GM19397 (cell line): Measurements from ENCODE around the gene KRIT1.

ENCODE experiments used
- ATAC-seq: cut with Tn5 transposase; IDR thresholded peaks from one replicate; pipeline ENCODE4 v1.9.1; 2021; ENCODE audit warnings: mild to moderate bottlenecking, moderate library complexity; ENCODE audit not compliant: unreplicated experiment

Gene KRIT1

DNA sequence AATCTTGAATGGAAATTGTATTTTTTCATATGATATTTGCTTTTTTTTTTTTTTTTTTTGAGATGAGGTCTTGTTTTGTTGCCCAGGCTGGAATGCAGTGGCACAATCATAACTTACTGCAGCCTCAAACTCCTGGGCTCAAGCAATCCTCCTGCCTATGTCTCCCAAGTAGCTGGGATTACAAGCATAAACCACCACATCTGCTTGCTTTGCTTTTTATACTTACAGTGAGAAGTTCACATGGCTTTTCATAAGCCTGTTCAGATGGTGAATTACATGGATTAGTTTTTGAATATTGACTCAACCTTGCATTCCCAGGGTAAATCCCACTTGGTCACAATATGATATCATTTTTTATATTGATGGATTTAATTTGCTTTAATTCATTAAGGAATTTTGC lies 88.7 kb downstream of the KRIT1 start:
- ATAC-seq: no peak

DNA sequence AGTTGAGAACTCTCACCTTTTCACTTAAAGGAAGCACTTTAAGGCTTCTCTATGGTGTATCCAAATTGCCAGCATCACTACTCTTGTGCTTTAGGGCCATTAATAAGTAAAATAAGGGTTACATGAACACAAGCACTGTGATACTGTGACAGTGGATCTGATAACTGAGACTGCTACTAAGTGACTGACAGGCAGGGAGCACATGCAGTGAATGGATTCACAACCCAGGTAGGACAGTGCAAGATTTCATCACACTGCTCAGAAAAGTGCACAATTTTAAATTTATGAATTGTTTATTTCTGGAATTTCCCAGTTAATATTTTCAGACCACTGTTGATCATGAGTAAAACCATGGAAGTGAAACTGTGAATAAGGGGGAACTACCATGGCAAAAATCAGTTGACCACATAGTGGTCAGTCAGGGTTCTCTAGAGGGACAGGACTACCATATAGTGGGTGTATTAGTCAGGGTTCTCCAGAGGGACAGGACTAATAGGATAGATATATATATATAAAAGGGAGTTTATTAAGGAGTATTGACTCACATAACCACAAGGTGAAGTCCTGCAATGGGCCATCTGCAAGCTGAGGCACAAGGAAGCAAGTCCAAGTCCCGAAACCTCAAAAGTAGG lies 90.5 kb downstream of the KRIT1 start:
- ATAC-seq: no peak

DNA sequence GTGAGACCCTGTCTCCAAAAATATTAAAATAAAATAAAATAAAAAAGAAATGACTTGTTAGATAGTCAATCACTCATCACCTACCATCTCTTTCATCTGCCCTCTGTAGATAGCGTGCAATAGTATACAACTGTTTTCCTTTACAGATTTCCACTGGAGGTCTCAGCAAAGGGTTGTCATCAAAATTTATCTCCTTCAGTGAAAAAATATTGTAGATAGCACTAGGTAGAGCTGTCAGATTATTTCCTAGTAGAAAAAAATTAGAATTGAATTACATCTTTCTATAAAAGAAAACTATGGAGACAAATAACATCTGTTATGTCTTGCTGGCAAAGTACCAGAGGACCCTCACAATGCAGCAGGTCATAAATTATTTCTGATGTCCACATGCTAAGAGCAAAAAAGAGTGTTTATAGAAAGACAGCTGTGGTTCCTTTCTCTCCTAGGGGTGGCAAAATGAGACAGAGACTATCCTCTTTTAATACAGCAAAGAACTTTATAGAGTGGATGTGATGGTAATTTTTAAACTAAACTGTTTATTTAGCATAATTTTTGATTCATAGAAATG lies 95.2 kb downstream of the KRIT1 start:
- no peak for ATAC-seq

DNA sequence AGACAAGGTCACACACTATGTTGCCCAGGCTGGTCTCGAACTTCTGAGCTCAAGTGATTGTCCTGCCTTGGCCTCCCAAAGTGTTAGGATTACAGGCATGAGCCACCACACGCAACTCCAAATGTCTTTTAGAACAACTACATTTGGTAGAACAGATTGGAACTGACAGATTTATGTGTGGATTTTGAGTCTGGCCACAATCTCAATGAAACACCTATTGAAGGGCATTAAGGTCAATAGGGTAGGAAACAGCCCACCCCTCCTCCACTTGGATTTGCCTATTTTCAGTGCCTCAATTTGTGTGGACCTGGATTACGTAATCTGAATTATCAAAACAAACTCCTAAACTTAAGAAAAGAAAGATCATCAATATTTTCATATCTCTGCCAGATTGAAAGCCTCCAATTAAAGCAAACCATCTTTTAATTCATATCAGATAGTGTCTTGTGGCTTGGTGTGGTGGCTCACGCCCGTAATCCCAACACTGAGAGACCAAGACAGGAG lies 95.9 kb downstream of the KRIT1 start:
- no peak for ATAC-seq
